B cell (primary cell): ENCODE measurements around the gene RAB31. TPM values are rescaled to one million over a fixed set of nuclear protein-coding genes. Genes with fewer than 3 reads are reported as not detected.

Experiments
- ATAC-seq: fragments of 200-7000 bp; cut with Tn5 transposase; one replicate; pipeline ENCODE4 v1.10.0; 2021; ENCODE audit warnings: low read depth, mild to moderate bottlenecking, moderate number of reproducible peaks, moderate library complexity
- CTCF ChIA-PET: fragments of 350-600 bp; sonication (Branson Sonifier 250); formaldehyde crosslinking; loops from one replicate; lab custom pipeline; 2021; ENCODE audit warnings: antibody characterized with exemption, inconsistent platforms; lab: Charles Lee
- POLR2A ChIA-PET: fragments of 350-600 bp; sonication (Branson Sonifier 250); formaldehyde crosslinking; loops from one replicate; lab custom pipeline; 2021; ENCODE audit warnings: antibody characterized with exemption; lab: Charles Lee
- DNase-seq: peaks from one replicate; pipeline ENCODE4 v3.0.0; 2013
- H2AFZ ChIP-seq: 2 replicates; pipeline ENCODE4 v1.6.1; 2012; ENCODE audit warnings: mild to moderate bottlenecking, low read depth, low read length; ENCODE audit not compliant: insufficient read depth, poor library complexity, severe bottlenecking
- H3K27ac ChIP-seq, 2 donors: 1 replicate in 1 of 2; 2 replicates in 1 of 2; pipeline ENCODE4 v1.5.1; 2012 to 2013; ENCODE audit warnings: low read length in 2 of 2, mild to moderate bottlenecking in 2 of 2, moderate library complexity in 1 of 2
- H3K27me3 ChIP-seq, 4 experiments: fragments of 200-600 bp in 1 of 4; sonication (generic) in 1 of 4; replicated peaks in 1 of 4; 1 replicate in 2 of 4; 2 replicates in 2 of 4; pipeline versions ENCODE4 v1.6.1 to v1.7.0; 2013 to 2016; ENCODE audit warnings: low read length in 3 of 4, mild to moderate bottlenecking in 2 of 4, mixed read lengths in 1 of 4, moderate library complexity in 1 of 4; ENCODE audit not compliant: insufficient read depth in 4 of 4, control insufficient read depth in 3 of 4; ENCODE audit errors: control extremely low read depth in 1 of 4
- H3K36me3 ChIP-seq, 2 experiments: replicated peaks in 1 of 2; 1 replicate in 1 of 2; 2 replicates in 1 of 2; pipeline versions ENCODE4 v1.6.1 to v1.7.1; 2013; ENCODE audit warnings: low read length in 1 of 2; ENCODE audit not compliant: insufficient read depth in 2 of 2, control insufficient read depth in 1 of 2; ENCODE audit errors: control extremely low read depth in 1 of 2, extremely low read depth in 1 of 2
- H3K4me1 ChIP-seq, 2 donors: fragments of 200-600 bp in 1 of 2; sonication (generic) in 1 of 2; 1 replicate in 1 of 2; 2 replicates in 1 of 2; pipeline versions ENCODE4 v1.5.1 to v1.6.1; 2013 to 2017; ENCODE audit warnings: low read length in 2 of 2; ENCODE audit not compliant: control insufficient read depth in 2 of 2, insufficient read depth in 2 of 2
- H3K4me2 ChIP-seq: replicated peaks from 2 replicates; pipeline ENCODE3; 2012; ENCODE audit warnings: mild to moderate bottlenecking, low read depth, low read length; ENCODE audit not compliant: poor library complexity, severe bottlenecking
- H3K4me3 ChIP-seq, 5 experiments: fragments of 200-600 bp in 1 of 5; sonication (generic) in 1 of 5; 1 replicate in 3 of 5; 2 replicates in 2 of 5; pipeline versions ENCODE4 v1.5.1 to v1.7.0; 2011 to 2016; ENCODE audit warnings: low read length in 4 of 5, mild to moderate bottlenecking in 4 of 5, low read depth in 2 of 5, control low read depth in 1 of 5, moderate library complexity in 1 of 5; ENCODE audit not compliant: insufficient read depth in 1 of 5; ENCODE audit errors: control extremely low read depth in 1 of 5, extremely low read depth in 1 of 5
- H3K79me2 ChIP-seq: fragments of 200-600 bp; sonication (generic); one replicate; pipeline ENCODE4 v1.6.0; 2016; ENCODE audit warnings: low read length; ENCODE audit not compliant: control insufficient read depth, insufficient read depth
- H3K9ac ChIP-seq: fragments of 200-600 bp; sonication (generic); 2 replicates; pipeline ENCODE4 v1.6.1; 2017; ENCODE audit warnings: mild to moderate bottlenecking, low read length, moderate library complexity
- H3K9me3 ChIP-seq, 3 donors: one replicate each; pipeline versions ENCODE4 v1.6.1 to v1.7.1; 2013; ENCODE audit warnings: low read length in 2 of 3; ENCODE audit not compliant: control insufficient read depth in 2 of 3, insufficient read depth in 1 of 3; ENCODE audit errors: control extremely low read depth in 1 of 3
- H4K20me1 ChIP-seq: 2 replicates; pipeline ENCODE4 v1.6.0; 2012; ENCODE audit warnings: mild to moderate bottlenecking, low read length; ENCODE audit not compliant: insufficient read depth, control insufficient read depth, poor library complexity, severe bottlenecking
- H3K27ac Mint-ChIP-seq: one replicate; pipeline ENCODE4 v1.8.0; 2021; ENCODE audit warnings: mixed read lengths
- H3K27me3 Mint-ChIP-seq: one replicate; pipeline ENCODE4 v1.8.0; 2021; ENCODE audit warnings: mixed read lengths
- H3K4me1 Mint-ChIP-seq: one replicate; pipeline ENCODE4 v1.8.0; 2021; ENCODE audit warnings: mixed read lengths
- H3K4me3 Mint-ChIP-seq: one replicate; pipeline ENCODE4 v1.8.0; 2021; ENCODE audit warnings: mixed read lengths
- H3K9me3 Mint-ChIP-seq: one replicate; pipeline ENCODE4 v1.8.0; 2022; ENCODE audit warnings: mixed read lengths; ENCODE audit not compliant: insufficient read depth
- EZH2 ChIP-seq: IDR thresholded peaks from 2 replicates; pipeline ENCODE4 v1.6.1; 2012; ENCODE audit warnings: borderline replicate concordance, low read depth, mild to moderate bottlenecking, moderate library complexity, low read length; ENCODE audit not compliant: insufficient read depth, poor library complexity, severe bottlenecking
- WGBS: methylation state at CpG from one replicate; pipeline ENCODE4 v1.1.5; 2013; ENCODE audit warnings: missing lambda C conversion rate; ENCODE audit not compliant: insufficient coverage; 5-methylcytosine and 5-hydroxymethylcytosine counted together
- intact Hi-C: fragments of 100-400 bp; cut with micrococcal nuclease; formaldehyde crosslinking; loops from one replicate; pipeline ENCODE4 v1.10.0; 2022
- polyA plus RNA-seq: library from polyadenylated mRNA; depleted of rRNA; stranded (reverse); fragments of >200 nt; gene quantifications from 2 replicates; pipeline ENCODE4 v1.2.3, GENCODE V29; 2012
- total RNA-seq, 2 donors: library from RNA; stranded (reverse); fragments of 120-200 nt in 1 of 2; gene quantifications; 1 replicate in 1 of 2; 2 replicates in 1 of 2; pipeline versions ENCODE4 v1.2.3 to v1.2.4, GENCODE V29; 2013 to 2022
- TF ChIP-seq, protein P1 (sequence below): fragments of 200-600 bp; IDR thresholded peaks from one replicate; pipeline ENCODE4 v1.8.0; 2022; ENCODE audit warnings: antibody characterized with exemption, mild to moderate bottlenecking

Gene RAB31
- total and polyA plus RNA-seq, 2 donors (not counting 1 experiment from before 2014, with no cell fraction given): 15.5 to 44.6 TPM

DNA sequence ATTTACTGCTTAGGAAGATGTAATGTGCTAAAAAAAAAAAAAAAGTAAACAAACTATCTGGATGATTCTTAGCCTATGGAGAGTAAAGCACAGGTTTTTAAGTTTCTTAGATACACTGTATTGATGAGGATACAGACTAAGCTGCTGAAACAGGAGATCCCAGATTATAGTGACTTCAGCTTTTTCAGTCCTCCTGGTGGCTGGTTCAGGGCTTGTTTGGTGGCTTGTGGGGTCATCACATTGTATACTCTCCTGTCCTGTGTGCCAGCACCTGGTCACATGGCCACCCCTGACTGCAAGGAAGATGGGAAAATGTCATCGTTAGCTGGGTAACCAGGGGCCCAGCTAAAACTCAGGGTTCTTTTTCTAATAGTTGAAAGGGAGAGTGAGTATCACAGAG lies 31.4 kb downstream of the RAB31 start:
- Histone ChIP-seq H3K27ac (no peak overlapping the region), H3K27me3 (peaks cover 0 to 3% (median 0%) of the 10 kb centered on the region in 4 experiments), H3K4me3 (no peak overlapping the region), H3K79me2 (peaks cover 13% of the 10 kb centered on the region), H3K4me1 (peaks cover 0 to 10% of the 10 kb centered on the region in 2 donors), H2AFZ (no peak overlapping the region), H3K9ac (no peak overlapping the region), H4K20me1 (peaks cover 18% of the 10 kb centered on the region), H3K9me3 (peaks cover 0 to 8% (median 0%) of the 10 kb centered on the region in 3 donors), H3K36me3 (peaks cover 0 to 5% of the 10 kb centered on the region in 2 experiments), H3K4me2 (no peak overlapping the region)
- TF ChIP-seq, protein P1, sequence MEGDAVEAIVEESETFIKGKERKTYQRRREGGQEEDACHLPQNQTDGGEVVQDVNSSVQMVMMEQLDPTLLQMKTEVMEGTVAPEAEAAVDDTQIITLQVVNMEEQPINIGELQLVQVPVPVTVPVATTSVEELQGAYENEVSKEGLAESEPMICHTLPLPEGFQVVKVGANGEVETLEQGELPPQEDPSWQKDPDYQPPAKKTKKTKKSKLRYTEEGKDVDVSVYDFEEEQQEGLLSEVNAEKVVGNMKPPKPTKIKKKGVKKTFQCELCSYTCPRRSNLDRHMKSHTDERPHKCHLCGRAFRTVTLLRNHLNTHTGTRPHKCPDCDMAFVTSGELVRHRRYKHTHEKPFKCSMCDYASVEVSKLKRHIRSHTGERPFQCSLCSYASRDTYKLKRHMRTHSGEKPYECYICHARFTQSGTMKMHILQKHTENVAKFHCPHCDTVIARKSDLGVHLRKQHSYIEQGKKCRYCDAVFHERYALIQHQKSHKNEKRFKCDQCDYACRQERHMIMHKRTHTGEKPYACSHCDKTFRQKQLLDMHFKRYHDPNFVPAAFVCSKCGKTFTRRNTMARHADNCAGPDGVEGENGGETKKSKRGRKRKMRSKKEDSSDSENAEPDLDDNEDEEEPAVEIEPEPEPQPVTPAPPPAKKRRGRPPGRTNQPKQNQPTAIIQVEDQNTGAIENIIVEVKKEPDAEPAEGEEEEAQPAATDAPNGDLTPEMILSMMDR: no peak
- TF ChIP-seq EZH2: no peak
- no peaks in the 10 kb centered on the region for H3K27me3 Mint-ChIP-seq
- CTCF ChIA-PET: interaction anchor here (0.9 kb wide), 1 partner anchor 28 kb away, joined by 3 read pairs; no protein-coding TSS in a partner anchor
- WGBS: 100% methylated on average over 1 of the region's 1 CpG
- no peak for DNase-seq
- H3K27ac Mint-ChIP-seq: no peak overlapping the region
- ATAC-seq: no peak
- peaks cover 15% of the 10 kb centered on the region for H3K4me1 Mint-ChIP-seq
- POLR2A ChIA-PET: interaction anchor here (0.6 kb wide), 1 partner anchor 742 kb away, joined by 3 read pairs; no protein-coding TSS in a partner anchor
- no peak overlapping the region for H3K4me3 Mint-ChIP-seq
- intact Hi-C loops: no loop called here
- no peaks in the 10 kb centered on the region for H3K9me3 Mint-ChIP-seq

DNA sequence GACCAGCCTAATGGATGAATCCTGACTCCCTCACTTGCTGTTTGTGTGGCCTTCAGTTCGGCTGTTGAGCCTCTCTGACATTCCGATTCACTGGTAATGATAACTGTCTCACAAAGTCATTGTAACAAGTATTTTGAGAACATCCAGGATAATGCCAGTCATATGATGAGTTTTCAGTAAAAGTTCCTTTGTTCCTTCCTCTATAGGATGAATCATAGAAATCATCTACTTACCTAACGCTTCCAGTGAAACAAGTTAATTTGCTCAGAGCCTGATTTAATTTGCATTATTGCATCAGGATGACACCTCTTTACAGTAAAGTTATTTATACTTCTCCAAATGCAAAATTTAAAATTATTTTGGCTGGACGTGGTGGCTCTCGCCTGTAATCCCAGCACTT lies 32.0 kb downstream of the RAB31 start:
- Histone ChIP-seq H3K4me2 (no peak overlapping the region), H3K36me3 (peaks cover 0 to 5% of the 10 kb centered on the region in 2 experiments), H4K20me1 (peaks cover 18% of the 10 kb centered on the region), H3K27ac (no peak overlapping the region), H3K79me2 (peaks cover 13% of the 10 kb centered on the region), H2AFZ (no peak overlapping the region), H3K9me3 (peaks cover 0 to 8% (median 0%) of the 10 kb centered on the region in 3 donors), H3K4me3 (no peak overlapping the region), H3K4me1 (peaks cover 0 to 9% of the 10 kb centered on the region in 2 donors), H3K27me3 (peaks cover 0 to 3% (median 0%) of the 10 kb centered on the region in 4 experiments), H3K9ac (no peak overlapping the region)
- H3K4me1 Mint-ChIP-seq: peaks cover 13% of the 10 kb centered on the region
- 90% methylated on average over 2 of the region's 5 CpGs for WGBS
- ChIA-PET CTCF (interaction anchor here (0.9 kb wide), 1 partner anchor 29 kb away, joined by 3 read pairs; no protein-coding TSS in a partner anchor), POLR2A (interaction anchor here (0.6 kb wide), 1 partner anchor 742 kb away, joined by 3 read pairs; no protein-coding TSS in a partner anchor)
- DNase-seq (no peak), ATAC-seq (no peak)
- H3K27me3 Mint-ChIP-seq: no peaks in the 10 kb centered on the region
- no peak overlapping the region for H3K4me3 Mint-ChIP-seq
- intact Hi-C loops: no loop called here
- H3K27ac Mint-ChIP-seq: no peak overlapping the region
- no peaks in the 10 kb centered on the region for H3K9me3 Mint-ChIP-seq
- TF ChIP-seq, protein P1: no peak
- TF ChIP-seq EZH2: no peak
